Measurements from ENCODE around the gene PFKL.

The PFKL gene

GRCh38 chr21:44297525-44298290, 2.1 kb upstream of the PFKL start:
- no peaks in the 10 kb centered on the region for H3K36me3 ChIP-seq (replicated peaks; ENCODE audit: insufficient read depth, low read length)
- H3K27me3 ChIP-seq (replicated peaks; ENCODE audit: insufficient read depth, low read length): peaks cover 30% of the 10 kb centered on the region
- peaks cover 19% of the 10 kb centered on the region for H3K4me1 ChIP-seq (ENCODE audit: low read length)
- 0 out of 2 replicates have a peak overlapping the region, but pooled peaks have one; percentile 9 for H3K4me3 ChIP-seq (ENCODE audit: low read length)
- peak overlapping the region; percentile 15; the same call in 1 of the 2 replicates for H3K9ac ChIP-seq (ENCODE audit: low read length)
- DNase-seq: peak; percentile 91
- no peak for TF ChIP-seq EZH2phosphoT487 (IDR thresholded peaks at IDR 0.05; ENCODE audit: low read length)
- TF ChIP-seq, protein P1, sequence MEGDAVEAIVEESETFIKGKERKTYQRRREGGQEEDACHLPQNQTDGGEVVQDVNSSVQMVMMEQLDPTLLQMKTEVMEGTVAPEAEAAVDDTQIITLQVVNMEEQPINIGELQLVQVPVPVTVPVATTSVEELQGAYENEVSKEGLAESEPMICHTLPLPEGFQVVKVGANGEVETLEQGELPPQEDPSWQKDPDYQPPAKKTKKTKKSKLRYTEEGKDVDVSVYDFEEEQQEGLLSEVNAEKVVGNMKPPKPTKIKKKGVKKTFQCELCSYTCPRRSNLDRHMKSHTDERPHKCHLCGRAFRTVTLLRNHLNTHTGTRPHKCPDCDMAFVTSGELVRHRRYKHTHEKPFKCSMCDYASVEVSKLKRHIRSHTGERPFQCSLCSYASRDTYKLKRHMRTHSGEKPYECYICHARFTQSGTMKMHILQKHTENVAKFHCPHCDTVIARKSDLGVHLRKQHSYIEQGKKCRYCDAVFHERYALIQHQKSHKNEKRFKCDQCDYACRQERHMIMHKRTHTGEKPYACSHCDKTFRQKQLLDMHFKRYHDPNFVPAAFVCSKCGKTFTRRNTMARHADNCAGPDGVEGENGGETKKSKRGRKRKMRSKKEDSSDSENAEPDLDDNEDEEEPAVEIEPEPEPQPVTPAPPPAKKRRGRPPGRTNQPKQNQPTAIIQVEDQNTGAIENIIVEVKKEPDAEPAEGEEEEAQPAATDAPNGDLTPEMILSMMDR (IDR thresholded peaks at IDR 0.05; ENCODE audit: low read length): peak; percentile 91
- no peak for TF ChIP-seq EZH2 (optimal IDR thresholded peaks at IDR 0.05; ENCODE audit: low read depth, low read length)
- peaks cover 19% of the 10 kb centered on the region for H3F3A ChIP-seq (ENCODE audit: insufficient read depth, low read length)
- no peaks in the 10 kb centered on the region for H3K9me2 ChIP-seq (replicated peaks; ENCODE audit: insufficient read depth, low read length)
- peak overlapping the region; percentile 84; the same call in 1 of the 2 replicates for H3K27ac ChIP-seq (ENCODE audit: low read length)
- H3K9me3 ChIP-seq (replicated peaks; ENCODE audit: insufficient read depth, low read length): no peaks in the 10 kb centered on the region
- peak overlapping the region; percentile 62 for H3K4me2 ChIP-seq (ENCODE audit: low read depth, low read length)
- peaks cover 26% of the 10 kb centered on the region for H3K79me2 ChIP-seq (ENCODE audit: low read length)
- 0 out of 2 replicates have a peak, but pooled peaks cover 4% of the 10 kb centered on the region for H4K20me1 ChIP-seq (ENCODE audit: insufficient read depth, low read length)
- peak overlapping the region; percentile 54 for H2AFZ ChIP-seq (ENCODE audit: low read length)

DNA sequence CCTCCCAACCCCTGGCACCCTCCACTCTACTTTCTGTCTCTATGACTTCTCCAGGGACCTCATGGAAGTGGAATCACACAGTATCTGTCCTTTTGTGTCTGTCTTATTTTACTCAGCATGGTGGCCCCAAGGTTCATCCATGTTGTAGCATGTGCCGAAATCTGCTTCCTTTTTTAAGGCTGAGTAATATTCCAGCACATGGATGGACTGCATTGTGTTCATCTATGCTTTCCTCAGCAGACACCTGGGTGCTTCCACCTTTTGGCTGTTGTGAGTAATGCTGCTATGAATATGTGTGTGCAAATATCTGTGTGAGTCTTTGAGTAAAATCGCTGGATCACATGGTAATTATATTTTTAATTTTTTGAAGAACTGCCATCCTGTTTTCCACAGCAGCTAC, 1.6 kb upstream of the PFKL start:
- H3K27me3 ChIP-seq (replicated peaks; ENCODE audit: insufficient read depth, low read length): peaks cover 25% of the 10 kb centered on the region
- H3K4me2 ChIP-seq (ENCODE audit: low read depth, low read length): peak overlapping the region; percentile 62
- H3K9me2 ChIP-seq (replicated peaks; ENCODE audit: insufficient read depth, low read length): no peaks in the 10 kb centered on the region
- peaks cover 19% of the 10 kb centered on the region for H3F3A ChIP-seq (ENCODE audit: insufficient read depth, low read length)
- TF ChIP-seq EZH2phosphoT487 (IDR thresholded peaks at IDR 0.05; ENCODE audit: low read length): no peak
- TF ChIP-seq, protein P1 (IDR thresholded peaks at IDR 0.05; ENCODE audit: low read length): peak; percentile 50
- no peak for TF ChIP-seq EZH2 (optimal IDR thresholded peaks at IDR 0.05; ENCODE audit: low read depth, low read length)
- DNase-seq: peak; percentile 69
- no peak overlapping the region for H3K4me3 ChIP-seq (ENCODE audit: low read length)
- no peaks in the 10 kb centered on the region for H3K9me3 ChIP-seq (replicated peaks; ENCODE audit: insufficient read depth, low read length)
- H3K4me1 ChIP-seq (ENCODE audit: low read length): peaks cover 19% of the 10 kb centered on the region
- H3K36me3 ChIP-seq (replicated peaks; ENCODE audit: insufficient read depth, low read length): no peaks in the 10 kb centered on the region
- H2AFZ ChIP-seq (ENCODE audit: low read length): peak overlapping the region; percentile 54; the same call in 1 of the 2 replicates
- H3K27ac ChIP-seq (ENCODE audit: low read length): peak overlapping the region; percentile 84; the same call in 1 of the 2 replicates
- H3K79me2 ChIP-seq (ENCODE audit: low read length): peaks cover 29% of the 10 kb centered on the region
- peak overlapping the region; percentile 17; the same call in 1 of the 2 replicates for H3K9ac ChIP-seq (ENCODE audit: low read length)
- H4K20me1 ChIP-seq (ENCODE audit: insufficient read depth, low read length): 0 out of 2 replicates have a peak, but pooled peaks cover 4% of the 10 kb centered on the region

DNA sequence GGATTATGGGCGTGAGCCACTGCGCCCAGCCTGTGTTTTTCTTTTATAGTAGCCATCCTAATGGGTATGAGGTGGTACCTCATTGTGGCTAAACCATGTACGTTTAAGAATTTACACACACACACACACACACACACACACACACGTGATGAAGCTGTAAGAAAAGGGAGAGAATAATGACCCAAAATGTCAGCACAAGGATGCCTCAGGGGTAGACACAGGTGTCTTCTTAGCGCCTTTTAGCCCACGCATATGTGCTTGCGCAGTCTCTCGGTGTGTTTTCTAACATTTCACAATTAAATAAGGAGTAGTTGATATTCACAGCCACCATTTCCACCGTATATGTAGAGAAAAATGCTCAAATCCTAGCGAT, 782 bp upstream of the PFKL start:
- H3K4me2 ChIP-seq (ENCODE audit: low read depth, low read length): peak overlapping the region; percentile 71
- TF ChIP-seq EZH2 (optimal IDR thresholded peaks at IDR 0.05; ENCODE audit: low read depth, low read length) (no peak), EZH2phosphoT487 (IDR thresholded peaks at IDR 0.05; ENCODE audit: low read length) (no peak)
- TF ChIP-seq, protein P1 (IDR thresholded peaks at IDR 0.05; ENCODE audit: low read length): no peak
- peaks cover 22% of the 10 kb centered on the region for H3K27me3 ChIP-seq (replicated peaks; ENCODE audit: insufficient read depth, low read length)
- H3K4me1 ChIP-seq (ENCODE audit: low read length): peaks cover 19% of the 10 kb centered on the region
- H3K9ac ChIP-seq (ENCODE audit: low read length): peak overlapping the region; percentile 63
- H2AFZ ChIP-seq (ENCODE audit: low read length): peak overlapping the region; percentile 33
- H3K27ac ChIP-seq (ENCODE audit: low read length): peak overlapping the region; percentile 84
- H3K9me3 ChIP-seq (replicated peaks; ENCODE audit: insufficient read depth, low read length): no peaks in the 10 kb centered on the region
- no peaks in the 10 kb centered on the region for H3K36me3 ChIP-seq (replicated peaks; ENCODE audit: insufficient read depth, low read length)
- H3F3A ChIP-seq (ENCODE audit: insufficient read depth, low read length): peaks cover 19% of the 10 kb centered on the region
- H3K9me2 ChIP-seq (replicated peaks; ENCODE audit: insufficient read depth, low read length): no peaks in the 10 kb centered on the region
- 0 out of 2 replicates have a peak, but pooled peaks cover 4% of the 10 kb centered on the region for H4K20me1 ChIP-seq (ENCODE audit: insufficient read depth, low read length)
- H3K79me2 ChIP-seq (ENCODE audit: low read length): peaks cover 36% of the 10 kb centered on the region
- H3K4me3 ChIP-seq (ENCODE audit: low read length): peak overlapping the region; percentile 82
- peak; percentile 80 for DNase-seq

Data from MM.1S (cell line).